HG03575 (cell line): ENCODE results near the gene PTPRN2.
"Not testable (repeated sequence)": the region's sequence is repeated elsewhere in the genome, so short reads cannot be mapped to it uniquely, and the experiment has no call there.

Experiments
- ATAC-seq: cut with Tn5 transposase; IDR thresholded peaks from one replicate; pipeline ENCODE4 v1.9.1; 2021; ENCODE audit not compliant: unreplicated experiment, insufficient number of reproducible peaks, low FRiP score; ENCODE audit errors: extremely low read depth

PTPRN2 gene

DNA sequence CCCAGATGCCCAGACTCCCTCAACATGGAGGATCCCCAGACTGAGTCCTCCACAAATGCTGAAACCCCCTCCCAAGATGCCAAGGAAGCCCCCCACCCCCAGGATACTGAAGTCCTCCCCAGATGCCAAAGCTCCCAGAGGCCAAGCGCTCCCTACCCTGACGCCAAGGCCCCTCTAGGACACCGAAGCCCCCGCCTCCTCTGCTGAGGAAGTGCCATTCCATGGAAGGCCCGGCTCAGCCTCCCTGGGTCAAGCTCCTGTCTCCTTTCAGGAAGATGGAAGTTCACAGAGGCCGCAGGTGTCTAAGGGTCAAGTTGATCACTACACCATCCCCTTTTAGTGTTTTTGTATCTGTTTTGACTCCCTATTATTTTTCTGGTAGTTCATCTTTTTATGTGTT lies 644.1 kb downstream of the PTPRN2 start:
- ATAC-seq: no peak

DNA sequence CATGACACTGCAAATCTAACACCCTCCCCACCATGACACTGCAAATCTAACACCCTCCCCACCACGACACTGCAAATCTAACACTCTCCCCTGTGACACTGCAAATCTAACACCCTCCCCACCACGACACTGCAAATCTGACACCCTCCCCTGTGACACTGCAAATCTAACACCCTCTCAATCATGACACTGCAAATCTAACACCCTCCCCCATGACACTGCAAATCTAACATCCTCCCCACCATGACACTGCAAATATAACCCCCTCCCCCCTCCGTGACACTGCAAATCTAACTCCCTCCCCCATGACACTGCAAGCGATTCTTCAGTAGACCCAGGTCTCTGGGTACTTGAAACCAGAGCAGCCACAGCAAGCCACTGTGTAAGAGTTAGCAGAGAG lies 646.4 kb downstream of the PTPRN2 start:
- no peak for ATAC-seq

DNA sequence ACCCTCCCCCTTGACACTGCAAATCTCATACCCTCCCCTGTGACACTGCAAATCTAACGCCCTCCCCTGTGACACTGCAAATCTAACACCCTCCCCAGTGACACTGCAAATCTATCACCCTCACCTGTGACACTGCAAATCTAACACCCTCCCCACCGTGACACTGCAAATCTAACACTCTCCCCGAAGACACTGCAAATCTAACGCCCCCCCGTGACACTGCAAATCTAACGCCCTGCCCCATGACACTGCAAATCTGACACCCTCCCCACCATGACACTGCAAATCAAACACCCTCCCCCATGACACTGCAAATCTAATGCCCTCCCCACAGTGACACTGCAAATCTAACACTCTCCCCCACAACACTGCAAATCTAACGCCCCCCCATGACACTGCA lies 647.1 kb downstream of the PTPRN2 start:
- no peak for ATAC-seq

DNA sequence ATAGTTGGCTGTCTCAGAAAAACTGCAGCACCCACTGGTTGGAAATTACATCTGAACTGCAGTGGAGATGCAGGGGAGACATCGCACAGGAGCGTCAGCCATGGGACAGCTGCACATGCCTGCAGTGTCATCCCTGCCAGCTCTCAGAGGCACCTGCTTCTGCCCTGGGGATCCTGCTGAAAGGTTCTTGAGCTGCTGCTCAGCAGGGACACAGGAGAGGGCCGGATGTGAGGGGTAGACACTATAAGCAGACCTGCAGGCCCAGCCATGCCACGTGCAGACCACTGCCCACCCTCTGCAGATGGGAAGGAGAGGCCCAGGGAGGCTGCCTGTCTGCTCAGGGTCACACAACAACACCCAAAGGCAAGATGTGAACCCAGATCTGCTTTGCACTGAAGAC lies 649.4 kb downstream of the PTPRN2 start:
- ATAC-seq: no peak

DNA sequence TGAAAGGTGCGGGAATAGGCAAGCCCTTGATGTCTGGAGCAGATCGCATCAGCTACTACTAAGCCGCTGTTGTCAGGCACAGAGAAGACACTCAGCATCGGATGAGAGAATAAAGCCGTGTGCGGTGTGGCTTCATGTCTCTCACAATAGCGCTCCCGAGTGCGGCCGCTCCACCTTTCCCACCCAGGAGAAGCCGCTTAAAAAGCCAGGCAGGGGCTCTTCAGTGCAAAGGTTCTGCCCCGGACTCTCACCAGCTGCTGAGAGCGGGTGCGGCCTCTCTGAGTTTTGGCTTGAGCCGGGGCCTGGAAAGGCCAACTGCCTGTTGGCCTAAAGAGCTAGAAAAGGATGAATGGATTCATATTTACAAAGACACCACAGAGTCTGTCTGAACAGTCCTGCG lies 650.2 kb downstream of the PTPRN2 start:
- no peak for ATAC-seq

DNA sequence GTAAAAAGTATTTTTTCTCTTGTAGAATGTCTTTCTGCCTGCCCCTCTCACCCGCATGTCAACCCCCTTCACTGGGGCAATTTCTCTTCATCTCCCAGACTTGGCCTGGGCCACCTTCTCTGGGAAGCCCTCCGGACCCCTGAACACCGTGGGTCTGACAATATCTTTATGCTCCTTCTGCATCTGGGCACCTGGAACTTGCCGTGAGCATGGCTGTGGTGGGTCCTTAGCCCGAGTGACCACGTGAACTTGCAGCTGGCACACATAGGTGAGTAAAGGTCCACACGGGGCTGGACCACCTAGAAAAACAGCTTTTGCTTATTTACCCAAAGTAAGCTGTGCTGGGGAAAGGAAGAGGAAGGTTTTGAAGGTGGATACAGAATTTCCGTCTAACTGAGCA lies 650.6 kb downstream of the PTPRN2 start:
- ATAC-seq: no peak

DNA sequence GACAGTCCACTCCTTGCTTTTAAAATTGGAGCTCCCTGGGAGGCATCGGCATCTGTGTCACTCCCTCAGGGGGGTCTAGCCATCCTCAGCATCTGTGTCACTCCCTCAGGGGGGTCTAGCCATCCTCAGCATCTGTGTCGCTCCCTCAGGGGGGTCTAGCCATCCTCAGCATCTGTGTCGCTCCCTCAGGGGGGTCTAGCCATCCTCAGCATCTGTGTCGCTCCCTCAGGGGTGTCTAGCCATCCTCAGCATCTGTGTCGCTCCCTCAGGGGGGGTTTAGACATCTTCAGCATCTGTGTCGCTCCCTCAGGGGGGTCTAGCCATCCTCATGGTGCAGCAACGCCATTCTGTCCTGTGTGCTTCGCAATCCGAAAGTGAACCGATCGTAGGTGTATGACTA lies 651.9 kb downstream of the PTPRN2 start:
- ATAC-seq: not testable (repeated sequence)

DNA sequence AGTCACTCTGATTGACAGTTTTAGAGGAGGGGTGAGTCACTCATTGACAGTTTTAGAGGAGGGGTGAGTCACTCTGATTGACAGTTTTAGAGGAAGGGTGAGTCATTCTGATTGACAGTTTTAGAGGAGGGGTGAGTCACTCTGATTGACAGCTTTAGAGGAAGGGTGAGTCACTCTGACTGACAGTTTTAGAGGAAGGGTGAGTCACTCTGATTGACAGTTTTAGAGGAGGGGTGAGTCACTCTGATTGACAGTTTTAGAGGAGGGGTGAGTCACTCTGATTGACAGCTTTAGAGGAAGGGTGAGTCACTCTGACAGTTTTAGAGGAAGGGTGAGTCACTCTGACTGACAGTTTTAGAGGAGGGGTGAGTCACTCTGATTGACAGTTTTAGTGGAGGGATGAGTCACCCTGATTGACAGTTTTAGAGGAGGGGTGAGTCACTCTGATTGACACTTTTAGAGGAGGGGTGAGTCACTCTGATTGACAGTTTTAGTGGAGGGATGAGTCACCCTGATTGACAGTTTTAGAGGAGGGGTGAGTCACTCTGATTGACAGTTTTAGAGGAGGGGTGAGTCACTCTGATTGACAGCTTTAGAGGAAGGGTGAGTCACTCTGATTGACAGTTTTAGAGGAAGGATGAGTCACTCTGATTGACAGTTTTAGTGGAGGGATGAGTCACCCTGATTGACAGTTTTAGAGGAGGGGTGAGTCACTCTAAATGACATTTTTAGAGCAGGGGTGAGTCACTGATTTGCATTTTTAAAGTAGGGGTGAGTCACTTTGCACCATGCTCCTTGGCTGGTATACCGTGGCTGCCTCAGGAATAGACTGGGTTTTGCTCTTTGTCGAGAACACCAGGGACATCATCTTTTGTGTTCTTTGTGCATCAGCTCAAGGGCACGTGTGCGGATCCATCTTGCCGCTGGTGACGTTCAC lies 654.1 kb downstream of the PTPRN2 start:
- not testable (repeated sequence) for ATAC-seq

DNA sequence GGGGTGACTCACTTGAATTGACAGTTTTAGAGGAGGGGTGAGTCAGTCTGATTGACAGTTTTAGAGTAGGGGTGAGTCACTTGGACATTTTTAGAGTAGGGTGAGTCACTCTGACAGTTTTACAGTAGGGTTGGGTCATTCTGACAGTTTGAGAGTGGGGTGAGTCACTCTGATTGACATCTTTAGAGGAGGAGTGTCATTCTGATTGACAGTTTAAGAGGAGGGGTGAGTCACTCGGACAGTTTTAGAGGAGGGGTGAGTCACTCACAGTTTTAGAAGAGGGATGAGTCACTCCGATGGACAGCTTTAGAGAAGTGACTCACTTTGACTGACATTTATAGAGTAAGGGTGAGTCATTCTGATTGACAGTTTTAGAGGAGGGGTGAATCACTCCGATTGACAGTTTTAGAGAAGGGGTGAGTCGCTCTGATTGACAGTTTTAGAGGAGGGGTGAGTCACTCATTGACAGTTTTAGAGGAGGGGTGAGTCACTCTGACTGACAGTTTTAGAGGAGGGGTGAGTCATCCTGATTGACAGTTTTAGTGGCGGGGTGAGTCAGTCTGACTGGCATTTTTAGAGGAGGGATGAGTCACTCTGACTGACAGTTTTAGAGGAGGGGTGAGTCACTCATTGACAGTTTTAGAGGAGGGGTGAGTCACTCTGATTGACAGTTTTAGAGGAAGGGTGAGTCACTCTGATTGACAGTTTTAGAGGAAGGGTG lies 655.0 kb downstream of the PTPRN2 start:
- ATAC-seq: no peak

DNA sequence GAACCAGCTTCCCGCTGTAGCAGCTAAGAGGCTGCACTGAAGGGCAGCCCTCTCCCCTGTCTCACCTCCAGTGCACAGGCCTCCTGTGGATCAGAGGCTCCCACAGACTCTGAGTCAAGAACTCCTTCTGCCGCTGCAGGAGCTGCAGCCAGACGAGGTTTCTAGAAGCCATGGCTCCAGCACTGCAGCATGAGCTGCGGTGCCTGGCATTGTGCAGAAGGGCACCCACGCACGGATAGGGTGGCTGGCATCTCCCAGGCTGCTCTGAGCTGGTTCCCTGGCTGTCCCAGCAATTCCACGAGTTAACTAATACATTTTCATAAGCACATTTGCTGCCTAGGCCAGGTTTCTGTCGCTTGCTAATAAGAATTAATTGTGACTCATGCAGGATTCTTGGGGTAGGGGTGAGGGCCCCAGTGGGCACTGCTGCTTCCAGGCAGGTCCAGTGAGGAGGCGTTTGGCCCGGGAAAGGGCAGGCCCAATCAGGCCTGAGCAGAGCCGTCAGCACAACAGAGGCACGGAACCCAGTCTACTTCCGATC lies 656.6 kb downstream of the PTPRN2 start:
- ATAC-seq: no peak

DNA sequence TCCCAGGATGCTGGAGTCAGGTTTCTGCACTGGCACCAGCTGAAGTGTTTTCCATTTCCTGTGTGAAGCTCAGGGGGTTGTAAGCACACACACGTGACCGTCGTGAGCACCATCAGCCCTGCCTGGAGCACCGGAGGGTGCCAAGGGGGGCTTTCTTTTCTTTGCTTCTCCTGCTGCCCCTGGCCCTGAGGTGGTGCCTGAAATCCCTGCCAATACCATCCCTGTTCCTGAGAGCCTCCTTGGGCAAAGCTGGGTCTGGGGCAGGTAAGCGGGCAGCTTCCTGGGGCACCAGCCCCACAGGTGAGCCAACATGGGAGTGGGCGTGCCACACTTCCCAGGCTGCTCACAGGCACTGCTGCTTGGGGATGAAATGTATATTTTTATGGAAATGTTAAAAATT lies 657.2 kb downstream of the PTPRN2 start:
- no peak for ATAC-seq

DNA sequence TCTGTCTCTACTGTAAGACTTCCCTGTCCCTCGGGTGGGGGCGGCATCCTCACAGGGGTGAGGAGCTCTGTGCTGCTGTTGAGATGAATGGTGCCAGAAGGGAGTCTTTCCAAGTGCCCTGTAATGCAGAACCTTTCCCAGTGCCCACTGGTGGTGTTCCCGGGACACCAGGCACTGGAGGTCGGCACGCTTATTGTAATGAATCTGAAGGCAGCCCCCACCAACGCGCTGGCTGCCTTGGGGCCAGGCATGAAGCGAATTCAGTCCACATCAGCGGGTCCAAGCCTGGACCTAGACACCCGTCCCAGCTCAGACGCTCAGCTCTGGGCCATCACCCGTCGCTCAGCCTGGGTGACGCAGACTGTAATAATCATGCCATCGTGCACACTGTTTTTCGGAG lies 658.0 kb downstream of the PTPRN2 start:
- ATAC-seq: no peak

DNA sequence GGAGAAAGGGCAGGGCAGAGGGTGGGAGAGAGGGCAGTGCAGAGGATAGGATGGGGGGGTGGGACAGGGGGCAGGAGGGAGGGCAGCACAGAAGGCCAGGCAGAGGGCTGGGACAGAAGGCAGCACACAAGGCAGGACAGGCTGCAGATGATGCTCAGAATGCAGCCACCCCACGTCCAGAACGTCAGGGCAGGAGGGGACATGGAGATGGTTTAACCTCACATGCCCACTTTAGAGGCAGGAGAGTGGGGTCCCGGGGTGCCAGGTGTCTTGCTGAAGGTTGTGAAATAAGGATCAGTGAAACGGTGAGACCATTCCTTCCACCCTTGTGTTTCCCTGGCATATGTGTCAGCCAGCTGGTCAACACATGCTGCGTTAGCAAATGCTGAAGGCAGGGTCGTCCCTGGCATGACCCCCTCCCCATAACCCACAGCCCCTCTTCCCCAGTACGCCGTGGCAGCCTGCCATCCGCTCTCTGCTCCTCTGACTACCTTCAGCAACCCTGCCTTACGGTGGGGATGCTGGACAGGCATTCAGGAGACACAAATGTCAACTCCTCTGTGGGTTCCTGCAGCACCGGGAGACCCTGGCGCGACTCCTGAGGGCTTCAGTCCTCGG lies 658.7 kb downstream of the PTPRN2 start:
- no peak for ATAC-seq

DNA sequence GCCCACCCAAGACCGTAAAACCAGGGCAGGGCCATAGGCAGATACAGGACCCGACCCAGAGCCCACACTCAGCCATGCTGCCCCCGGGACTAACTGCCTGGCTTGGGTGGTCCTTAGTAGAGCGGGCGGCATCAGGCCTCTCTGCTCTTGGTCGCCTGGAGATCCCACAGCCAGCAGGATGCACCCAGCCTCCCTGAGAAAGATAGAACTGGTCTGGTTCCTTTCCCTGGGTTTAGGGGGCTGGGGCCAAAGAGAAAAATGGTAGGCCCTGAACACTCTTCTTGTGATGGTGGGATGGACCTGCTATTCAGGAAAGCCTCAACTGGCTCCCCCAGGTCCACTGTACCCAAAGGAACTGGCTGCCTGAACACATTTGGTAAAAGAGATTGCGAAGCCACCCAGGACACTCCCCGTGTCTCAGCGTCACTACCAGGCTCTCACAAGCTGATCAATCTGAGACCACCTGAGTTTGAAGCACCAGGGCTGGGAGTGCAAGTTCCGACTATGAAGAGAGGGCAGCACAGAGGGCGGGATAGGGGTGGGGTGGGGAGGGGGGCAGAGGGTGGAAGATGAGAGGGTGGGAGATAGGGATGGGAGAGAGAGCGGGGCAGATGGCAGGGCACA lies 659.3 kb downstream of the PTPRN2 start:
- ATAC-seq: no peak

DNA sequence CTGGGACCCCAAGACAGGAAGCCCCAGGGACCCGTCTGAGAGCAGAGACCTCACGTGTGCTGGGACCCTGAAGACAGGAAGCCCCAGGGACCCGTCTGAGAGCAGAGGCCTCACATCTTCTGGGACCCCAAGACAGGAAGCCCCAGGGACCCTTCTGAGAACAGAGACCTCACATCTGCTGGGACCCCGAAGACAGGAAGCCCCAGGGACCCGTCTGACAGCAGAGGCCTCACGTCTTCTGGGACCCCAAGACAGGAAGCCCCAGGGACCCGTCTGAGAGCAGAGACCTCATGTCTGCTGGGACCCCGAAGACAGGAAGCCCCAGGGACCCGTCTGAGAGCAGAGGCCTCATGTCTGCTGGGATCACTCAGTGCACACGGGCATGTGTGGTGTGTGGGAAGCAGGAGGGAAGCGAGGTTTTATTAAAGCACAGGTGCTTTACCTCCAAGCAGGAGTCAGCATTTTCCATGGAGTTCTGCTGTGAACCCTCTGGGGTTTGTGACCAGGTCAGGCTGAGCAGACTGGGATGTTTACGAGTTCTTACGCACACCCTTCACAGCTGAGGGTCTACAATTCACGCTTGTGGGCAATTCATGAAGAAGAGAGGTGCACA lies 660.2 kb downstream of the PTPRN2 start:
- ATAC-seq: no peak

DNA sequence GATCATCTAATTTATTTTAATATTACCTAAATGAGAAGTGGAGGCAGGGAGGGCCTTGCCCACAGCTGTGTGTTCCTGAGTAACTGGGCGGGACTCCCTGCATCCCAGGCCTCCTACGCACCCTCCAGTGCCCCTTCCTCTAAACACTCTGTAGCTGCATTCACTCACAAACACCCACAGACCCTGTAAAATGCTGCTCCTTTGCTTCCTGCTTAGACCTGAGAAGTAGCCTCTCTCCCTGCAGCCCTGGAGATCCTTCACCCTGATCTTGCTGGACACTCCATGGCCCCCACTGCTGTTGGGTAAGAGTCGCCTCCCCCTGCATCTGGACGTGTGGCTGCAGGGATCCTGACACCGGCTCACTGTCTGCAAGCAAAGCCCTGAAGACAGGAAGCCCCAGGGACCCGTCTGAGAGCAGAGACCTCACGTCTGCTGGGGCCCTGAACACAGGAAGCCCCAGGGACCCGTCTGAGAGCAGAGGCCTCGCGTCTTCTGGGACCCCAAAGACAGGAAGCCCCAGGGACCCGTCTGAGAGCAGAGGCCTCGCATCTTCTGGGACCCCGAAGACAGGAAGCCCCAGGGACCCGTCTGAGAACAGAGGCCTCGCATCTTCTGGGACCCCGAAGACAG lies 661.0 kb downstream of the PTPRN2 start:
- ATAC-seq: no peak

DNA sequence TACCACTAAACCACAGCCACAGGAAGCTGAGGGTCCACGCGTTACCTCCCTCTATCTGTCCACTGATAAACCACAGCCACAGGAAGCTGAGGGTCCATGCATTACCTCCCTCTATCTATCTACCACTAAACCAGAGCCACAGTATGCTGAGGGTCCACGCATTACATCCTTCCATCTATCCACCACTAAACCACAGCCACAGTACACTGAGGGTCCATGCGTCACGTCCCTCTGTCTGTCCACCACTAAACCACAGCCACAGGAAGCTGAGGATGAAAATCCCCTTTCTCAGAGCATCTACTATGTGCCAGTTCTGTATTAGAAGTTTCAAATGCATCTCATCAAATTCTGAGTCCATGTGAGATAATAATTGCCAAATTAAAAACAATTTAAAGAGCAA lies 661.5 kb downstream of the PTPRN2 start:
- no peak for ATAC-seq

DNA sequence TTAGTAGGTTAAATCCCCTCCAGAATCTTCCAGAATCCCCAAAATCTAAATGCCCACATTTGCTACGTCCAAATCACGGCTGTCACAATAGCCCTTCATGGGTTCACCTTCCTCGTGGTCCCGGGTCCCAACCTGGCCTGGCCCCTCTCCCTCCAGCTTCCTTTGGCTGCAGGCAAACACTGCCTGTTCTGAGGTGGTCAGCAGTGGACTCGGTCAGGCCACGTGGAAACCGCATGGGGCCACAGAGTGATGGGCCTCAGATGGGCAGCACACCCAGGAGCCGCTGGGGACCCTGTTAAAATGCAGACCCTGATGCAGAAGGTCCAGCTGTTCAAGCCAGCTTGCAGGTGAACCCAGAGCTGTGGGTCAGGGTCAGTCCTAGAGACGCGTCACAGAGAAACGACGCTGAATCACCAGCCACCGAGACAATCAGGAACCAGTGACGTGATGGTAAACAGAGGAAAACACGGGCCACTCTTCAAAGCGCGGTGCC lies 662.2 kb downstream of the PTPRN2 start:
- ATAC-seq: no peak
